ENCODE data around the gene RGS16. TPM values are rescaled to one million over a fixed set of nuclear protein-coding genes. Genes with fewer than 3 reads are reported as not detected.

RGS16 gene, protein sequence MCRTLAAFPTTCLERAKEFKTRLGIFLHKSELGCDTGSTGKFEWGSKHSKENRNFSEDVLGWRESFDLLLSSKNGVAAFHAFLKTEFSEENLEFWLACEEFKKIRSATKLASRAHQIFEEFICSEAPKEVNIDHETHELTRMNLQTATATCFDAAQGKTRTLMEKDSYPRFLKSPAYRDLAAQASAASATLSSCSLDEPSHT
- 0.18 TPM for polyA plus RNA-seq (2013)

DNA sequence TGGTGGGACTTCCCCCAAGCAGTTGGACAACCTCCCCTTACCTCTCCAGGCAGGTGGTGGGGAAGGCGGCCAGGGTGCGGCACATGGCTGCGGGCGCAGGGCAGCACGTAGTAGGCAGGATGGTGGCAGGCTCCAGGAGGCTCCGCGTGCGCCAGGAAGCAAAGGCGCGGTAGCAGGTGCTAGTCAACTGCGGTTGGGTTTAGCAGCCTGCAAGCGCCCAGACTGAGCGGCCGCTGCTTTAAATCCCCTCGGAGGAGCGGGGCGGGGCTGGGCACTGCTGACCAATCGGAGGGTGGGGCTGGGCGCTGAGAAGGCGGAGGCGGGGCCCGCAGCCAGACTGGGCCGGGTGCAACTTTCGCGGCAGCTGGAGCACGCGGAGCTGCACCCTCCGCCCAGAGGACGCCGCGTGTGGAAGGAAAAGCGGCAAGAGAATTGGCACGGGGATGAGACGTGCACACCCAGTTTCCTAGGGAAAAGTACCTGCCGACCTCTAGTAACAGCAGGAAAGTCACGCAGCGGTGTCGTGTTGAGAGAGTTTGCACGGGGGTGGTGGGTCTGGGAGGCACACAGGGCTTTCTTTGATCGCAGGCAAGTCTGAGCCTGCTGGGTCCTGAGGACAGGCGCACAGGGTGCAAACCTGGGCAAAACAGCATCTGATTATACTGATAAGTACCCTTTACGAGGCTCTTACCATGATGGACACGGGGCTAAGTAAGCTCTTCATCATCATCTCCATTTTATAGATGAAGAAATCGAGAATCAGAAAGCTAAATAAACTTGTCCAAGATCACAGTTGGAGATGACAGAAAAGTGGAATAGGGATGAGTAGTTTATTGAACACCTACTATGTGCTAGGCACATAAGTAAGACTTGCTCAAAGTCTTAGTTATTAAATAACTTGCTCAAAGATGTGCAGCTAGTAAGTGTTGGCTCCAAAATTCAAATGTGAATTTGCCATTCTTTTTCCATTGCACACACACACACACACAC lies at the start of gene RGS16:
Gene RGS16, minus strand, starts transcription at position 215 of the 990 bp plus-strand sequence. Its CDS starts 130 bp downstream, at position 85.
- H3K27ac ChIP-seq (ENCODE audit: insufficient read depth in 1 of 2, low read depth in 1 of 2, low read length in 2 of 2, poor library complexity in 1 of 2, severe bottlenecking in 2 of 2): no peak within 1 kb of the TSS
- 1% methylated on average over 31 of the region's 44 CpGs for WGBS (ENCODE audit: insufficient coverage)
- ChIA-PET POLR2A (interaction anchor here (1.0 kb wide), 1 partner anchor 12 kb away, joined by 3 read pairs; no protein-coding TSS in a partner anchor), CTCF (interaction anchor here (0.8 to 17.7 kb wide), 5 partner anchors 4 to 238 kb away, joined by 3 to 525 read pairs (median 157); partner anchors contain the start of genes NPL and RGS16)
- peak; percentile 63 to 84 (median 82) for DNase-seq
- no peaks in the 10 kb centered on the region for H3K36me3 ChIP-seq (ENCODE audit: control insufficient read depth in 4 of 4, insufficient read depth in 4 of 4, low read length in 3 of 4)
- peaks cover 0 to 16% (median 11%) of the 10 kb centered on the region in 4 experiments for H3K4me1 ChIP-seq (ENCODE audit: control extremely low read depth in 1 of 4, control insufficient read depth in 4 of 4, insufficient read depth in 4 of 4, low read length in 3 of 4)
- no peaks in the 10 kb centered on the region for H3K9me3 ChIP-seq (ENCODE audit: control extremely low read depth in 1 of 5, control insufficient read depth in 4 of 5, insufficient read depth in 2 of 5, low read depth in 1 of 5, low read length in 4 of 5)
- H3K27me3 ChIP-seq (replicated peaks in 2 of 5; ENCODE audit: control insufficient read depth in 4 of 5, insufficient read depth in 5 of 5, low read length in 4 of 5): peaks cover 0 to 21% (median 13%) of the 10 kb centered on the region in 5 experiments
- H3K4me3 ChIP-seq (ENCODE audit: control insufficient read depth in 1 of 7, extremely low read depth in 1 of 7, insufficient read depth in 4 of 7, low read depth in 2 of 7, low read length in 6 of 7): peak within 1 kb of the TSS in 6 of 7 experiments; percentile 16 to 69 (median 41)

DNA sequence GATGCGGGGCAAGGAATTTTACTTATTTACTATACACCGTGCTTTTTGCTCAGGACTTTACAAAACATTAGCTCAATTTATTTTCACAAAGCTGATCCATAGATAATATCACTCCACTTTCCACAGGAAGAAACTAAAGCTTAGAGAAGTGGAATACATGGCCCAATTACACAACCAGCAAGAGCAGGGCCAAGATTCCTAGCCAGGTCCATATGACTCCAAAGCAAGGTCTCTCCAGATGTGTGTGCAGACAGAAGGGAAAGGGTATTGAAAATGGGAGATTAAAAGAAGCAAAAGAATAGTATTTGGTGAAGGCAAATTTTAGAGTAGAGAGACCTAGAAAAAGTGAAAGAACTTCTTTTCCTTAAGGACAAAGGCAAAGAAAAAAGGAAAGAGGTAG lies 49.8 kb upstream of the RGS16 start:
- DNase-seq: no peak
- peaks cover 0 to 2% (median 0%) of the 10 kb centered on the region in 5 experiments for H3K27me3 ChIP-seq (replicated peaks in 2 of 5; ENCODE audit: control insufficient read depth in 4 of 5, insufficient read depth in 5 of 5, low read length in 4 of 5)
- no peak overlapping the region for H3K27ac ChIP-seq (ENCODE audit: insufficient read depth in 1 of 2, low read depth in 1 of 2, low read length in 2 of 2, poor library complexity in 1 of 2, severe bottlenecking in 2 of 2)
- no CpG with 5 or more reads among the region's 2 CpGs for WGBS (ENCODE audit: insufficient coverage)
- ChIA-PET POLR2A (no interaction called here), CTCF (no interaction called here)
- no peaks in the 10 kb centered on the region for H3K4me1 ChIP-seq (ENCODE audit: control extremely low read depth in 1 of 4, control insufficient read depth in 4 of 4, insufficient read depth in 4 of 4, low read length in 3 of 4)
- H3K36me3 ChIP-seq (ENCODE audit: control insufficient read depth in 4 of 4, insufficient read depth in 4 of 4, low read length in 3 of 4): no peaks in the 10 kb centered on the region
- no peak overlapping the region for H3K4me3 ChIP-seq (ENCODE audit: control insufficient read depth in 1 of 7, extremely low read depth in 1 of 7, insufficient read depth in 4 of 7, low read depth in 2 of 7, low read length in 6 of 7)
- no peaks in the 10 kb centered on the region for H3K9me3 ChIP-seq (ENCODE audit: control extremely low read depth in 1 of 5, control insufficient read depth in 4 of 5, insufficient read depth in 2 of 5, low read depth in 1 of 5, low read length in 4 of 5)

DNA sequence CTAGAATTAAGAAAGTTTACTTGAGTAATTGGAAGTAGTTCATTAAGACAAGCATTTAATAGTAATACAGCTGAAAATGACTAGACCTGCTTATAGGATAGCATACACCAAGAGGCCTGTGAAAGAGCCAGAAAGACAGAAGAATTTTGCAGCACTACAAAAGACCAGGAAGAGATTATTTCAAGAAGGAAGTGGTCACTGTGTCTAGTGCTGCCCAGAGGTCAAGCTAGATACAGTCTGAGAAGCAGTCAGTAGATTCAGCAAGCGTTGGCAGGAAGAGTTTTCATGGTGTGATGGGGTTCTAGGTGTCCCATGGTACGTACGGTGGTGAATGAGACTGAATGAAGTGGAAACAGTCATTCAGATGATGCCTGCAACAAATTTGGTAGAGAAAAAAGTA lies 48.7 kb upstream of the RGS16 start:
- ChIA-PET POLR2A (no interaction called here), CTCF (interaction anchor here (1.1 to 1.5 kb wide), 2 partner anchors 8 to 52 kb away, joined by 3 to 5 read pairs; no protein-coding TSS in a partner anchor)
- H3K4me1 ChIP-seq (ENCODE audit: control extremely low read depth in 1 of 4, control insufficient read depth in 4 of 4, insufficient read depth in 4 of 4, low read length in 3 of 4): no peaks in the 10 kb centered on the region
- WGBS (ENCODE audit: insufficient coverage): 62% methylated on average over 3 of the region's 3 CpGs
- H3K27me3 ChIP-seq (replicated peaks in 2 of 5; ENCODE audit: control insufficient read depth in 4 of 5, insufficient read depth in 5 of 5, low read length in 4 of 5): peaks cover 0 to 2% (median 0%) of the 10 kb centered on the region in 5 experiments
- no peaks in the 10 kb centered on the region for H3K9me3 ChIP-seq (ENCODE audit: control extremely low read depth in 1 of 5, control insufficient read depth in 4 of 5, insufficient read depth in 2 of 5, low read depth in 1 of 5, low read length in 4 of 5)
- DNase-seq: no peak
- H3K27ac ChIP-seq (ENCODE audit: insufficient read depth in 1 of 2, low read depth in 1 of 2, low read length in 2 of 2, poor library complexity in 1 of 2, severe bottlenecking in 2 of 2): no peak overlapping the region
- no peaks in the 10 kb centered on the region for H3K36me3 ChIP-seq (ENCODE audit: control insufficient read depth in 4 of 4, insufficient read depth in 4 of 4, low read length in 3 of 4)
- H3K4me3 ChIP-seq (ENCODE audit: control insufficient read depth in 1 of 7, extremely low read depth in 1 of 7, insufficient read depth in 4 of 7, low read depth in 2 of 7, low read length in 6 of 7): no peak overlapping the region

GRCh38 chr1:182651339-182651724 lies 47.1 kb upstream of the RGS16 start:
- no peaks in the 10 kb centered on the region for H3K9me3 ChIP-seq (ENCODE audit: control extremely low read depth in 1 of 5, control insufficient read depth in 4 of 5, insufficient read depth in 2 of 5, low read depth in 1 of 5, low read length in 4 of 5)
- no peak overlapping the region for H3K4me3 ChIP-seq (ENCODE audit: control insufficient read depth in 1 of 7, extremely low read depth in 1 of 7, insufficient read depth in 4 of 7, low read depth in 2 of 7, low read length in 6 of 7)
- H3K4me1 ChIP-seq (ENCODE audit: control extremely low read depth in 1 of 4, control insufficient read depth in 4 of 4, insufficient read depth in 4 of 4, low read length in 3 of 4): no peaks in the 10 kb centered on the region
- H3K27me3 ChIP-seq (replicated peaks in 2 of 5; ENCODE audit: control insufficient read depth in 4 of 5, insufficient read depth in 5 of 5, low read length in 4 of 5): no peaks in the 10 kb centered on the region
- ChIA-PET CTCF (no interaction called here), POLR2A (no interaction called here)
- H3K27ac ChIP-seq (ENCODE audit: insufficient read depth in 1 of 2, low read depth in 1 of 2, low read length in 2 of 2, poor library complexity in 1 of 2, severe bottlenecking in 2 of 2): no peak overlapping the region
- 100% methylated on average over 1 of the region's 3 CpGs for WGBS (ENCODE audit: insufficient coverage)
- no peaks in the 10 kb centered on the region for H3K36me3 ChIP-seq (ENCODE audit: control insufficient read depth in 4 of 4, insufficient read depth in 4 of 4, low read length in 3 of 4)
- DNase-seq: no peak

- H3K4me1 ChIP-seq (ENCODE audit: control extremely low read depth in 1 of 4, control insufficient read depth in 4 of 4, insufficient read depth in 4 of 4, low read length in 3 of 4): no peaks in the 10 kb centered on the region
- no peaks in the 10 kb centered on the region for H3K36me3 ChIP-seq (ENCODE audit: control insufficient read depth in 4 of 4, insufficient read depth in 4 of 4, low read length in 3 of 4)
- H3K9me3 ChIP-seq (ENCODE audit: control extremely low read depth in 1 of 5, control insufficient read depth in 4 of 5, insufficient read depth in 2 of 5, low read depth in 1 of 5, low read length in 4 of 5): peaks cover 0 to 1% (median 0%) of the 10 kb centered on the region in 5 experiments
- POLR2A ChIA-PET: no interaction called here
- DNase-seq: no peak
- CTCF ChIA-PET: no interaction called here
- H3K27ac ChIP-seq (ENCODE audit: insufficient read depth in 1 of 2, low read depth in 1 of 2, low read length in 2 of 2, poor library complexity in 1 of 2, severe bottlenecking in 2 of 2): no peak overlapping the region
- H3K4me3 ChIP-seq (ENCODE audit: control insufficient read depth in 1 of 7, extremely low read depth in 1 of 7, insufficient read depth in 4 of 7, low read depth in 2 of 7, low read length in 6 of 7): no peak overlapping the region
- no CpG with 5 or more reads among the region's 6 CpGs for WGBS (ENCODE audit: insufficient coverage)
- H3K27me3 ChIP-seq (replicated peaks in 2 of 5; ENCODE audit: control insufficient read depth in 4 of 5, insufficient read depth in 5 of 5, low read length in 4 of 5): no peaks in the 10 kb centered on the region
Observed at GRCh38 chr1:182650678-182651338, 46.6 kb upstream of the RGS16 start.

DNA sequence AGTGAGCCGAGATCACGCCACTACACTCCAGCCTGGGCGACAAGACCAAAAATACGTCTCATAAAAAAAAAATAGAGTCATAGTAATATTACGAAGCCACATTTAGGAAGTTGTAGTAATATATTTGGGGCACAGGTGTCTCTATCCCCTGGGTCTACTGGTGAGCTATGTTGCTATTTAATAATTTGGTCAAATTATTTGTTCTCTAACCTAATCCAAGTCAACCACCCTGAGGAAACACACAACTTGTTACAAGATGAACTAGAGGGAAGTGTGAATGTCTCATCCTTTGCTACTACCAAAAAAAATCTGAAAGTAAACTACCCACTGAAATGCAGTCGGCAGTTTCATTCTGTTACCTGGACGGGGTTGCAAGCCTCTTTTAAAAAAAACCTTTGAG lies 44.9 kb upstream of the RGS16 start:
- Histone ChIP-seq H3K4me3 (ENCODE audit: control insufficient read depth in 1 of 7, extremely low read depth in 1 of 7, insufficient read depth in 4 of 7, low read depth in 2 of 7, low read length in 6 of 7) (no peak overlapping the region), H3K27ac (ENCODE audit: insufficient read depth in 1 of 2, low read depth in 1 of 2, low read length in 2 of 2, poor library complexity in 1 of 2, severe bottlenecking in 2 of 2) (no peak overlapping the region), H3K4me1 (ENCODE audit: control extremely low read depth in 1 of 4, control insufficient read depth in 4 of 4, insufficient read depth in 4 of 4, low read length in 3 of 4) (no peaks in the 10 kb centered on the region), H3K9me3 (ENCODE audit: control extremely low read depth in 1 of 5, control insufficient read depth in 4 of 5, insufficient read depth in 2 of 5, low read depth in 1 of 5, low read length in 4 of 5) (peaks cover 0 to 1% (median 0%) of the 10 kb centered on the region in 5 experiments), H3K27me3 (replicated peaks in 2 of 5; ENCODE audit: control insufficient read depth in 4 of 5, insufficient read depth in 5 of 5, low read length in 4 of 5) (no peaks in the 10 kb centered on the region), H3K36me3 (ENCODE audit: control insufficient read depth in 4 of 4, insufficient read depth in 4 of 4, low read length in 3 of 4) (no peaks in the 10 kb centered on the region)
- no peak for DNase-seq
- ChIA-PET POLR2A (interaction anchor here (0.6 kb wide), 1 partner anchor 1763 kb away, joined by 3 read pairs; no protein-coding TSS in a partner anchor), CTCF (interaction anchor here (0.7 to 1.2 kb wide), 4 partner anchors 20 to 570 kb away, joined by 3 to 4 read pairs (median 3); no protein-coding TSS in a partner anchor)
- 100% methylated on average over 2 of the region's 7 CpGs for WGBS (ENCODE audit: insufficient coverage)

All from common myeloid progenitor, CD34-positive (primary cell).